Stimulated activated effector memory CD8-positive, alpha-beta T cell treated with anti-CD3 and anti-CD28 coated beads, Interleukin-12 subunit alpha, Interleukin-12 subunit beta, amount 100 ng/mL, for 72 hours (primary cell): ENCODE measurements around the gene PTPRE.
A peak's percentile ranks its signal among the peaks of the same experiment; 100 is the strongest.

Experiments
- ATAC-seq: fragments of 150-1000 bp; cut with Tn5 transposase; 2 replicates; pipeline ENCODE4 v1.10.0; 2021
- DNase-seq, 2 donors: peaks; one replicate each; pipeline ENCODE4 v3.0.0; 2021 to 2022; ENCODE audit warnings: low spot score in 2 of 2
- H3K27ac Mint-ChIP-seq: one replicate; pipeline ENCODE4 v1.8.0; 2022; ENCODE audit warnings: mild to moderate bottlenecking, mixed read lengths
- H3K36me3 Mint-ChIP-seq: one replicate; pipeline ENCODE4 v1.8.0; 2022; ENCODE audit warnings: mild to moderate bottlenecking, mixed read lengths
- H3K4me1 Mint-ChIP-seq: one replicate; pipeline ENCODE4 v1.8.0; 2022; ENCODE audit warnings: mixed read lengths
- H3K4me3 Mint-ChIP-seq: one replicate; pipeline ENCODE4 v1.8.0; 2022; ENCODE audit warnings: mild to moderate bottlenecking, mixed read lengths
- H3K9me3 Mint-ChIP-seq: one replicate; pipeline ENCODE4 v1.8.0; 2022; ENCODE audit warnings: mixed read lengths

The PTPRE gene

GRCh38 chr10:127877116-127877515 lies 29.8 kb upstream of the PTPRE start:
- Mint-ChIP-seq H3K27ac (no peak overlapping the region), H3K9me3 (no peaks in the 10 kb centered on the region), H3K4me1 (peaks cover 20% of the 10 kb centered on the region), H3K4me3 (no peak overlapping the region), H3K36me3 (no peaks in the 10 kb centered on the region)
- ATAC-seq (peak; percentile 36), DNase-seq (no peak)

- Mint-ChIP-seq H3K36me3 (no peaks in the 10 kb centered on the region), H3K4me3 (no peak overlapping the region), H3K27ac (no peak overlapping the region), H3K4me1 (peaks cover 20% of the 10 kb centered on the region), H3K9me3 (no peaks in the 10 kb centered on the region)
- ATAC-seq (no peak), DNase-seq (no peak)
These were observed 29.2 kb upstream of the PTPRE start for GRCh38 chr10:127877699-127878098.

- Mint-ChIP-seq H3K9me3 (no peaks in the 10 kb centered on the region), H3K36me3 (no peaks in the 10 kb centered on the region), H3K27ac (no peak overlapping the region), H3K4me1 (peaks cover 20% of the 10 kb centered on the region), H3K4me3 (no peak overlapping the region)
- peak; percentile 50 for ATAC-seq
- DNase-seq: no peak
These were observed 28.3 kb upstream of the PTPRE start for GRCh38 chr10:127878475-127879055.

- DNase-seq (no peak), ATAC-seq (no peak)
- Mint-ChIP-seq H3K27ac (peak overlapping the region; percentile 47), H3K4me3 (no peak overlapping the region), H3K9me3 (no peaks in the 10 kb centered on the region), H3K36me3 (no peaks in the 10 kb centered on the region), H3K4me1 (peaks cover 20% of the 10 kb centered on the region)
These were observed 26.3 kb upstream of the PTPRE start for GRCh38 chr10:127880557-127880956.

GRCh38 chr10:127881262-127881661 lies 25.6 kb upstream of the PTPRE start:
- no peak overlapping the region for H3K4me3 Mint-ChIP-seq
- no peaks in the 10 kb centered on the region for H3K36me3 Mint-ChIP-seq
- ATAC-seq (no peak), DNase-seq (no peak)
- H3K27ac Mint-ChIP-seq: no peak overlapping the region
- H3K4me1 Mint-ChIP-seq: peaks cover 20% of the 10 kb centered on the region
- no peaks in the 10 kb centered on the region for H3K9me3 Mint-ChIP-seq

GRCh38 chr10:127882391-127882790 lies 24.5 kb upstream of the PTPRE start:
- no peak for DNase-seq
- ATAC-seq: no peak
- Mint-ChIP-seq H3K4me3 (no peak overlapping the region), H3K36me3 (no peaks in the 10 kb centered on the region), H3K4me1 (peaks cover 16% of the 10 kb centered on the region), H3K27ac (no peak overlapping the region), H3K9me3 (no peaks in the 10 kb centered on the region)

- H3K4me3 Mint-ChIP-seq: no peak overlapping the region
- H3K36me3 Mint-ChIP-seq: no peaks in the 10 kb centered on the region
- H3K9me3 Mint-ChIP-seq: no peaks in the 10 kb centered on the region
- H3K27ac Mint-ChIP-seq: no peak overlapping the region
- peaks cover 13% of the 10 kb centered on the region for H3K4me1 Mint-ChIP-seq
- ATAC-seq (no peak), DNase-seq (no peak)
These were observed 24.0 kb upstream of the PTPRE start for GRCh38 chr10:127882801-127883459.

GRCh38 chr10:127883516-127883915 lies 23.4 kb upstream of the PTPRE start:
- ATAC-seq (no peak), DNase-seq (no peak)
- Mint-ChIP-seq H3K9me3 (no peaks in the 10 kb centered on the region), H3K36me3 (no peaks in the 10 kb centered on the region), H3K27ac (no peak overlapping the region), H3K4me3 (no peak overlapping the region), H3K4me1 (peaks cover 9% of the 10 kb centered on the region)

GRCh38 chr10:127884501-127884900 lies 22.4 kb upstream of the PTPRE start:
- DNase-seq: no peak
- Mint-ChIP-seq H3K9me3 (no peaks in the 10 kb centered on the region), H3K4me3 (no peak overlapping the region), H3K36me3 (no peaks in the 10 kb centered on the region), H3K4me1 (peaks cover 8% of the 10 kb centered on the region), H3K27ac (no peak overlapping the region)
- no peak for ATAC-seq

GRCh38 chr10:127886371-127887051 lies 20.4 kb upstream of the PTPRE start:
- Mint-ChIP-seq H3K4me3 (no peak overlapping the region), H3K27ac (no peak overlapping the region), H3K4me1 (no peaks in the 10 kb centered on the region), H3K36me3 (no peaks in the 10 kb centered on the region), H3K9me3 (no peaks in the 10 kb centered on the region)
- no peak for ATAC-seq
- DNase-seq: no peak

GRCh38 chr10:127887541-127888415 lies 19.1 kb upstream of the PTPRE start:
- Mint-ChIP-seq H3K27ac (no peak overlapping the region), H3K4me3 (no peak overlapping the region), H3K4me1 (no peaks in the 10 kb centered on the region), H3K9me3 (no peaks in the 10 kb centered on the region), H3K36me3 (no peaks in the 10 kb centered on the region)
- ATAC-seq (no peak), DNase-seq (no peak)

- no peak for ATAC-seq
- no peaks in the 10 kb centered on the region for H3K36me3 Mint-ChIP-seq
- no peaks in the 10 kb centered on the region for H3K9me3 Mint-ChIP-seq
- no peaks in the 10 kb centered on the region for H3K4me1 Mint-ChIP-seq
- no peak overlapping the region for H3K27ac Mint-ChIP-seq
- no peak for DNase-seq
- no peak overlapping the region for H3K4me3 Mint-ChIP-seq
These were observed 18.2 kb upstream of the PTPRE start for GRCh38 chr10:127888521-127889312.

GRCh38 chr10:127889605-127890195 lies 17.2 kb upstream of the PTPRE start:
- no peak overlapping the region for H3K27ac Mint-ChIP-seq
- DNase-seq (no peak), ATAC-seq (no peak)
- no peaks in the 10 kb centered on the region for H3K36me3 Mint-ChIP-seq
- no peaks in the 10 kb centered on the region for H3K4me1 Mint-ChIP-seq
- H3K4me3 Mint-ChIP-seq: no peak overlapping the region
- H3K9me3 Mint-ChIP-seq: no peaks in the 10 kb centered on the region

- no peak for ATAC-seq
- no peak overlapping the region for H3K27ac Mint-ChIP-seq
These were observed 16.7 kb upstream of the PTPRE start for GRCh38 chr10:127890216-127890615.

More at GRCh38 chr10:127890216-127890615, 16.7 kb upstream of the PTPRE start:
- H3K36me3 Mint-ChIP-seq: no peaks in the 10 kb centered on the region
- H3K4me3 Mint-ChIP-seq: no peak overlapping the region
- H3K4me1 Mint-ChIP-seq: no peaks in the 10 kb centered on the region
- no peak for DNase-seq
- H3K9me3 Mint-ChIP-seq: no peaks in the 10 kb centered on the region
